GM19455 (cell line): ENCODE data around the gene AKR1D1.
"Not testable (repeated sequence)": the region's sequence is repeated elsewhere in the genome, so short reads cannot be mapped to it uniquely, and the experiment has no call there.

Experiments
- ATAC-seq: cut with Tn5 transposase; IDR thresholded peaks from one replicate; pipeline ENCODE4 v1.9.1; 2021; ENCODE audit not compliant: unreplicated experiment

Gene AKR1D1, protein sequence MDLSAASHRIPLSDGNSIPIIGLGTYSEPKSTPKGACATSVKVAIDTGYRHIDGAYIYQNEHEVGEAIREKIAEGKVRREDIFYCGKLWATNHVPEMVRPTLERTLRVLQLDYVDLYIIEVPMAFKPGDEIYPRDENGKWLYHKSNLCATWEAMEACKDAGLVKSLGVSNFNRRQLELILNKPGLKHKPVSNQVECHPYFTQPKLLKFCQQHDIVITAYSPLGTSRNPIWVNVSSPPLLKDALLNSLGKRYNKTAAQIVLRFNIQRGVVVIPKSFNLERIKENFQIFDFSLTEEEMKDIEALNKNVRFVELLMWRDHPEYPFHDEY

DNA sequence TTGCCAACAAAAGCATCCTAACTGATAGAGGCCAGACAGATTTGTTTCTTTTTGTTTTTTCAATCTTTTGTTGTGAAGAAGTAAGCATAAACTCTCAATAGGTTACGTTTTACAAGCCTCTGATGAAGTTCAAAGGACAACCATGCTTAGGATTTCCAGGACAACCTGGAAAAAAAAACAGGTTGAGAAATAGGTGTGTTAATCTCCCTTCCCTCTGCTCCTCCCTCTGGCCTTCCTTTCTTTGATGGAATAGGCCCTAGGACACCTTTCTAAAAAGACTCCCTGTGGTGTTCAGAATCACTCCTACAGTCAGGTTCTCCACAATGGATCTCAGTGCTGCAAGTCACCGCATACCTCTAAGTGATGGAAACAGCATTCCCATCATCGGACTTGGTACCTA lies at the start of gene AKR1D1:
Gene AKR1D1, plus strand, starts transcription at position 264 of the 400 bp plus-strand sequence. Its CDS starts 60 bp downstream, at position 324.
- ATAC-seq = no peak

DNA sequence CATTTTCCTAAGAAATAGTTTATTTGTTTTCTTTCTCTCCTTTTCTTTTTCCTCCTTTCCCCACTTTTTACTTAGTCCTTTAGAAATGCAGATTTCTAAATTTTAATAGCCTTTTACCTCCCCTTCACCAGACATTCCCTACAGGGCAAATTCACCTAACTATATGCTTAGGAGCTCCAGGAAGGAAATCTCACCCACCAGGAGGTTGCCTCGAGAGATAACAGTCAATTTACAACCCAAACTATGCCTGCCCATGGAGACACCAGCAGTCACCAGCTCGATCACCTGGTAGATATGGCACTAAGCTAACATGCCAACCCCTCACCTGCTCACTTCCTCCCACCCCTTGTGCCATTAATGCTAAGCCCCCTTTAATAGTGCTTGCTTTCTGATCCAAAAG lies 49.2 kb upstream of the AKR1D1 start:
- ATAC-seq = no peak

- no peak for ATAC-seq
Observed at GRCh38 chr7:138029126-138029525, 47.1 kb upstream of the AKR1D1 start.

GRCh38 chr7:138029941-138030340 lies 46.3 kb upstream of the AKR1D1 start:
- no peak for ATAC-seq

GRCh38 chr7:138030679-138031351 lies 45.4 kb upstream of the AKR1D1 start:
- ATAC-seq = no peak

- peak; percentile 57 for ATAC-seq
Observed at GRCh38 chr7:138032186-138032585, 44.1 kb upstream of the AKR1D1 start.

GRCh38 chr7:138032770-138033169 lies 43.5 kb upstream of the AKR1D1 start:
- no peak for ATAC-seq

- ATAC-seq = no peak
Observed at GRCh38 chr7:138033241-138033640, 43.0 kb upstream of the AKR1D1 start.

DNA sequence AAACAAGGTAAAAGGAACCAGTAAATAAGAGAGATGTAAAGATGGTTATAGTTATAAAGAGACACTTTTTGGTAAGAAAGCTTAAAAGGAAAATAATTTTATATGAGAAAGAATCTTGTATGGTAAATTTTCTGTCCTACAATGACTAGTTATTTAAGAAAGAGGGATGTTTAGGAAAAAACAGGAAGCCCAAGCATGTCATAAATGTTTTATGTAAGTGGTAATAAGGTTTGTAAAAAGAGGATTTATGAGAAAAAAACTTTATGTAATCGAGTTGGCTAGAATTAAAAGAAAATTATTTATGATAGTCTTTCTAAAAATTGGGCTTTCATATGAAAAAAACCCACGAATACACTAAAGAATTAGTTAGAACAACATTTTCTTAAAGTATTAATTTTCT lies 40.1 kb upstream of the AKR1D1 start:
- no peak for ATAC-seq

GRCh38 chr7:138040063-138040462 lies 36.2 kb upstream of the AKR1D1 start:
- ATAC-seq = not testable (repeated sequence)

GRCh38 chr7:138044897-138045296 lies 31.4 kb upstream of the AKR1D1 start:
- ATAC-seq = no peak

- no peak for ATAC-seq
Observed at GRCh38 chr7:138047907-138048306, 28.4 kb upstream of the AKR1D1 start.

- no peak for ATAC-seq
Observed at GRCh38 chr7:138049505-138050116, 26.6 kb upstream of the AKR1D1 start.

- ATAC-seq = not testable (repeated sequence)
Observed at GRCh38 chr7:138051712-138052247, 24.5 kb upstream of the AKR1D1 start.

DNA sequence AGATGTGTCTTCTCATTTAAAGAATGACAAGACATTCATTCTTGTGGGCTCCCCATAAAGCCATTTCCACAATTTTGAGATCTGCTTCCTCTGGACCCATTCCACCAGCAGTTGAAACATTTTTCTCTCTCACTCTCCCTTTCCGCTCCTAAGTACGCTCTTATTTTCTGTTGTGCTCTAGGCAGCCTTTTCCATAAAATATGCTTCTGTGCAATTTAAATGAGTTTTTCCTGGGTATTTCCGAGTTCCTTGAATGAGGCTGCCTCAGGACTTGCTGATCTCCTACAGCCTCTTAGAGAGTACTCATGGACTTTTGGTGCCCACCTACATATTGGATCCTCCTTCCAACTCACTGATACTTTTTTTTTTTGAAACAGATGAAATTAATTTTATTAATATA lies 23.6 kb upstream of the AKR1D1 start:
- ATAC-seq = no peak

DNA sequence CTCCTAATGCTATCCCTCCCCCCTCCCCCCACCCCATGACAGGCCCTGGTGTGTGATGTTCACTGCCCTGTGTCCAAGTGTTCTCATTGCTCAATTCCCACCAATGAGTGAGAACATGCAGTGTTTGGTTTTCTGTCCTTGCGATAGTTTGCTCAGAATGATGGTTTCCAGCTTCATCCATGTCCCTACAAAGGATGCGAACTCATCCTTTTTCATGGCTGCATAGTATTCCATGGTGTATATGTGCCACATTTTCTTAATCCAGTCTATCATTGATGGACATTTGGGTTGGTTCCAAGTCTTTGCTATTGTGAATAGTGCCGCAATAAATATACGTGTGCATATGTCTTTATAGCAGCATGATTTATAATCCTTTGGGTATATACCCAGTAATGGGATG lies 20.6 kb upstream of the AKR1D1 start:
- not testable (repeated sequence) for ATAC-seq

DNA sequence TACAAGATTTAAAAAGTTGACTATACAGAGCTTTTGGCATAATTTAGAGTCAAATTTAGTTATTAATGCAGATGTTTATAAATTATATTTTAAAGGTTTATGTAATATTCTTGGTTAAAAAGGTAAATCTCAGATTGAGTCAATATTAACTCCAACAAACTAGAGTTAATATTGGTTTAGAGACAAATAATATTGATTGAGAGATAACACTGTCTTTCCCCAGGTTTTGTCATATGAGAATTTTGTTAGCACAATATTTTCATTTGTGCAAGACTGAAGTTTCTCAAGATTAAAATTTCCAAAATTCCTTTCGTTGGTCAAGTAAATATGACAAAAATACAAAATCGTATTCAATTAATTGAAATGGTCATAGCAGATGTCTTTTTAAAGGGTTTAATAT lies 12.9 kb upstream of the AKR1D1 start:
- no peak for ATAC-seq

GRCh38 chr7:138064856-138065357 lies 11.4 kb upstream of the AKR1D1 start:
- ATAC-seq = no peak

DNA sequence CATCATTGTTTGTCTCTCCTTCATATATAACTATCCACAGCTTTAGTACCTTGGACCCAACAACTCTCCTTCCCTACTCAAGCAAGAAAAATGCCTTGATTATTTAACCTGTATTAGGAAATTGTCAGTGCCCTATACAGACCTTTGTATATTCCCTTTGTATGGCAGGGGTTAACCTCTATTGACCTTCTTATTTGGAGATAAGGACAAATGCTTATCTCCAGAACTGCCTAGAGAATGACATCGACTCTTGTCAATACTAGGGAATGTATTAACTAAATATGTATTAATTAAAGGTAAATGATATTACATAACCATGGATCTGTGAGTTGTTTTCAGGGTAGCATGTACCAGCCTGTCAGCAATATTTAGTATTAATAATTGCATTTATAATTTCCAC lies 10.4 kb upstream of the AKR1D1 start:
- no peak for ATAC-seq

DNA sequence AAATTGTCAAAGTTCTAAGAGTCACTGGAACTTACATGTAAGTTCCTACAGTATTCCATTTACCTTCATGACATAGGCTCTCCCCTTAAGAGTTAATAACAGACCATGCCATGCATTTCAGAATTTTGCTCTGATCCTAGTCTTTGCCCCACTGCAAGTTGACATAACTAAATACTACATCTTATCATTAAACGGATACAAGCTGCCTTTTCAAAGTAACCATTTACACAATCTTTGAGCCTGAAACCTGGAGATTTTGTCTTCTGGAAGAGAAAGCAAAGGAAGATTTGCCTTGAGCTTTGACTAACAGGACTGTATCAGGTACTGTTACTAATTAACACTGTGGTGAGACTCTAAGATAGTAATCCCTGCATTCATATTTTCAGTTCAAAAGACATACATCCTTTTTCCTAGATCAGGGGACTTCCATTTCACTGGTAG lies 9.3 kb upstream of the AKR1D1 start:
- no peak for ATAC-seq

GRCh38 chr7:138067774-138068173 lies 8.5 kb upstream of the AKR1D1 start:
- no peak for ATAC-seq

DNA sequence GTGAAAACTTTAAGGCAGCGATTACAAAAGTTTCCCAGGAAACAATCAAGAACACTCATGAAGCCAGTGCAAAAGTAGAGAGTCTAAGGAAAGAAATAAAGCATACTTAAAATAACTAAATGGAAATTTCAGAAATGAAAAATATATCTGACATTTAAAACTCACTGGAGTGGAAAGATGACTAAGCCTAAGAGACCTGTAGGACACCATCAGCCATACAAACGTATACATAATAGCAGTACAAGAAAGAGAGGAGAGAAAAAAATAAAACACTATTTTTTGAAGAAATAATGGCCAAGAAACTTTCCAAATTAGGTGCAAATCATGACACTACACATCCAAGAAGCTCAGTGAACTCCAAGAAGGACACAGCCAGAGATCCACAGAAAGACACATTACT lies 5.4 kb upstream of the AKR1D1 start:
- no peak for ATAC-seq
